Right lobe of liver (tissue), 4 donors: ENCODE results near the gene TBC1D20.

Experiments used
- POLR2A ChIP-seq: fragments of 450-650 bp; IDR thresholded peaks from one replicate; pipeline ENCODE4 v1.6.1; 2017; ENCODE audit warnings: antibody characterized with exemption, mild to moderate bottlenecking
- TF ChIP-seq, protein P1 (sequence below), 4 donors: fragments of 200-600 bp in 3 of 4; fragments of 450-650 bp in 1 of 4; IDR thresholded peaks; one replicate each; pipeline versions ENCODE4 v1.5.1 to v1.8.0; 2016 to 2022; ENCODE audit warnings: antibody characterized with exemption in 4 of 4, mild to moderate bottlenecking in 2 of 4
- donor health status: DM: no; HTN: no; CAD: no.
- donor health status: DM: no; HTN: no; CAD: no.
- donor health status: DM: no; HTN: yes; CAD: no.

- TF ChIP-seq, protein P1, sequence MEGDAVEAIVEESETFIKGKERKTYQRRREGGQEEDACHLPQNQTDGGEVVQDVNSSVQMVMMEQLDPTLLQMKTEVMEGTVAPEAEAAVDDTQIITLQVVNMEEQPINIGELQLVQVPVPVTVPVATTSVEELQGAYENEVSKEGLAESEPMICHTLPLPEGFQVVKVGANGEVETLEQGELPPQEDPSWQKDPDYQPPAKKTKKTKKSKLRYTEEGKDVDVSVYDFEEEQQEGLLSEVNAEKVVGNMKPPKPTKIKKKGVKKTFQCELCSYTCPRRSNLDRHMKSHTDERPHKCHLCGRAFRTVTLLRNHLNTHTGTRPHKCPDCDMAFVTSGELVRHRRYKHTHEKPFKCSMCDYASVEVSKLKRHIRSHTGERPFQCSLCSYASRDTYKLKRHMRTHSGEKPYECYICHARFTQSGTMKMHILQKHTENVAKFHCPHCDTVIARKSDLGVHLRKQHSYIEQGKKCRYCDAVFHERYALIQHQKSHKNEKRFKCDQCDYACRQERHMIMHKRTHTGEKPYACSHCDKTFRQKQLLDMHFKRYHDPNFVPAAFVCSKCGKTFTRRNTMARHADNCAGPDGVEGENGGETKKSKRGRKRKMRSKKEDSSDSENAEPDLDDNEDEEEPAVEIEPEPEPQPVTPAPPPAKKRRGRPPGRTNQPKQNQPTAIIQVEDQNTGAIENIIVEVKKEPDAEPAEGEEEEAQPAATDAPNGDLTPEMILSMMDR (IDR thresholded peaks at IDR 0.05): no peak
- TF ChIP-seq POLR2A: no peak
Measured at GRCh38 chr20:458776-459175, 3.6 kb downstream of the TBC1D20 start.
